ENCODE results near the gene U2AF1. TPM values are rescaled to one million over a fixed set of nuclear protein-coding genes. Genes with fewer than 3 reads are reported as not detected.

U2AF1 gene
- total RNA-seq, 4 donors from 2014 or later, result 28.4 to 48.9 (median 36.8) TPM

Other genes with a start within 250 kb of the U2AF1 start
- gene WDR4, start 228.0 kb downstream of the U2AF1 start, total RNA-seq, result 10 to 100 TPM in 3 of 4 donors, 1 to 10 TPM in 1; 4.1 to 20.8 (median 17.2) TPM
- gene NDUFV3, start 214.3 kb downstream of the U2AF1 start, total RNA-seq, result 10 to 100 TPM; 32.3 to 48.4 (median 38.0) TPM
- gene ERVH48-1, start 181.9 kb downstream of the U2AF1 start, total RNA-seq, result under 1 TPM in 1 of 4 donors, not detected in 3; 0.19 TPM
- 10 to 100 TPM in 2 of 4 donors, 1 to 10 TPM in 2; 7.7 to 19.6 (median 9.5) TPM for gene PKNOX1, start 133.0 kb downstream of the U2AF1 start, total RNA-seq
- 10 to 100 TPM in 1 of 4 donors, 1 to 10 TPM in 2, not detected in 1; 1.1 to 15.8 (median 7.1) TPM for gene CBS, start 31.7 kb downstream of the U2AF1 start, total RNA-seq
- not detected for gene CRYAA, start 61.4 kb upstream of the U2AF1 start, total RNA-seq